GM18499 (cell line): ENCODE results near the gene DECR2.

Experiments used
- ATAC-seq: cut with Tn5 transposase; IDR thresholded peaks from one replicate; pipeline ENCODE4 v1.9.1; 2021; ENCODE audit warnings: moderate number of reproducible peaks; ENCODE audit not compliant: insufficient read depth, unreplicated experiment

Gene DECR2

GRCh38 chr16:427250-427649 is 25.6 kb downstream of the DECR2 start:
- ATAC-seq, result no peak

DNA sequence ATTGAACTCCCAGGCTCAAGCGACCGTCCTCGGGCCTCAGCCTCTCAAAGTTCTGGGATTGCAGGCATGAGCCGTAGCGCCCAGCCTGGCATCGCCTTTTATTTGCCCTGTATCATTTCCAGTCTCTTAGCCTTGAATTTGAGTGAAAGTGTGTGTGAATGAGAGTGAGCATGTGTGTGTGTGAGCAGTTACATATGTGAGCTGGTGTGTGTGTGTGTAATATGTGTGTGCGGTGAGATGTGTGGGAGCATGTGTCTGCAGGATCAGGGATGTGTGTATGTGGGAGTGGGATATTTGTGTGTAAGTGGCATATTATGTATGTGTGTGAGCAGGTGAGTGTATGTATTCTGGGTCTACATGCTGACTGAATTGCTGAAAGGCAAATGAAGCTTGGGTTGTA is 29.2 kb downstream of the DECR2 start:
- no peak for ATAC-seq

GRCh38 chr16:440627-441026 is 38.9 kb downstream of the DECR2 start:
- no peak for ATAC-seq

- no peak for ATAC-seq
Measured at GRCh38 chr16:441447-441846, 39.8 kb downstream of the DECR2 start.

DNA sequence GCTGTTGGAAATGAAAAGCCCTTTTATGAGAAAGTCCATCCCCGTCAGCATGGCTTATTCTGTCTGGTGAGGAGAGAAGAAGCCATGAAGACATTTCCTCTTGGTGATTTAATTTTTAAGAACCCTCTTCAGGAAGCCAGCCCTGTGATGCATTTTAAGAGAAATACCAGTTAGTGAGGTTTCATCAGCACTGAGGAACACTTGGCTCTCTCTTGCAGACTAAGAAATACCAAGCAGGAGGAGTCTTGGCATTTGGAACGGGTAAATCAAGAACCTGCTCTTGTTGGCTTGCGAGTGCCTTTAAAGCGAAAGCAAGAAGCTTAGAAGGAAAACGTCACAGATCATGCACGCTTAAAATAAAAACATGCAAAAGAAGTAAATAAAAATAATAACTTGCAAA is 41.3 kb downstream of the DECR2 start:
- ATAC-seq, result no peak

- no peak for ATAC-seq
Measured at GRCh38 chr16:444027-444426, 42.3 kb downstream of the DECR2 start.

DNA sequence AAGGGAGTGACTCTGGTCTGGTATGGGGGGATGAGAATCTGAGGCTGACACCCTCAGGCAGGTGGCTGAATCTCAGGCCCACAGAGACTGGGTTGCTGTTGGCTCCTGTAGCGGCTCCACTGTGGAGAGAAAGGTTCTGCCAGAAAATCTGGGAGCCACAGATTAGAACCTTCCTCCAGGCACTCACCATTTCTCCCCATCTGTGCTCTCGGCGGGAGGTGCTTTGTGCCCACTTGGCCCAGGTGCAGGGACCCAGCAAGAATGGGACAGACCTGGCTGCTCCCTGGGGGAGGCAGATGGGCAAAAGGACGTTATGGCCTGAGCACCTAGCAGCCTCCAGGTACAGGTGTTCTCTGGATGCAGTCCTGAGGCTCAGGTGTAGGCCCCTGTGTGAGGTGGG is 43.9 kb downstream of the DECR2 start:
- no peak for ATAC-seq

DNA sequence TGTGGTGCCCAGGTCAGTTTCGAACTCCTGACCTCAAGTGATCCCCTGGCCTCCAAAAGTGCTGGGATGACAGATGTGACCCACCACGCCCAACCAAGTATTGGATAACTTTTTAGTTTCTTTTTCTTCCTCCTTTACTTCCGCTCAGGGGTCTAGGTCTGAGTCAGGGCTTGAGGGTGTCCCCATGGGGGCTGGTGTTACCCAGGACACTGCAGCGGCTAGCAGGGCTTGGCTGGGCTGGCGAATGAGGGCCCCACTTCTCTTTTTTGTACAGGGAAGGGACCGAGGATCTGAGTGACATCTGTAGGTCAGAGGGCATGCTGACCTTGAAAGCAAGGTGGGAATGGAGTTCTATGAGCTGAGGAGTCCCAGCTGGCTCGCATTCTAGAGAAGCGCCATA is 48.7 kb downstream of the DECR2 start:
- no peak for ATAC-seq

- no peak for ATAC-seq
Measured at GRCh38 chr16:450785-451512, 49.3 kb downstream of the DECR2 start.

- ATAC-seq, result no peak
Measured at GRCh38 chr16:454397-454940, 52.8 kb downstream of the DECR2 start.

- no peak for ATAC-seq
Measured at GRCh38 chr16:455453-455852, 53.8 kb downstream of the DECR2 start.

GRCh38 chr16:456891-457483 is 55.3 kb downstream of the DECR2 start:
- ATAC-seq, result no peak

- ATAC-seq, result no peak
Measured at GRCh38 chr16:457732-458400, 56.2 kb downstream of the DECR2 start.

GRCh38 chr16:459761-460160 is 58.1 kb downstream of the DECR2 start:
- no peak for ATAC-seq

- ATAC-seq, result no peak
Measured at GRCh38 chr16:460787-461186, 59.1 kb downstream of the DECR2 start.
